Islet precursor cell (in vitro differentiated cells): ENCODE data around the gene GPATCH8.
"Not testable (repeated sequence)": the region's sequence is repeated elsewhere in the genome, so short reads cannot be mapped to it uniquely, and the experiment has no call there.

Experiments
- DNase-seq: peaks from one replicate; pipeline ENCODE4 v3.0.0-alpha.2; 2018

Gene GPATCH8

GRCh38 chr17:44369414-44370023 is 133.7 kb downstream of the GPATCH8 start:
- DNase-seq = not testable (repeated sequence)

GRCh38 chr17:44368391-44369243 is 134.6 kb downstream of the GPATCH8 start:
- DNase-seq = not testable (repeated sequence)

GRCh38 chr17:44367231-44367979 is 135.8 kb downstream of the GPATCH8 start:
- DNase-seq = no peak

GRCh38 chr17:44365051-44365450 is 138.2 kb downstream of the GPATCH8 start:
- DNase-seq = peak; percentile 35

- DNase-seq = peak; percentile 81
Observed at GRCh38 chr17:44363613-44364159, 139.5 kb downstream of the GPATCH8 start, which contains the start of gene FAM171A2. TSS of gene FAM171A2 (minus strand) at chr17:44363853. CDS start at chr17:44363714, 139 bp downstream.

GRCh38 chr17:44362949-44363612 is 140.1 kb downstream of the GPATCH8 start:
- peak; percentile 71 for DNase-seq

GRCh38 chr17:44362459-44362948 is 140.7 kb downstream of the GPATCH8 start:
- DNase-seq = no peak

GRCh38 chr17:44361292-44362260 is 141.6 kb downstream of the GPATCH8 start:
- peak; percentile 43 for DNase-seq

GRCh38 chr17:44360826-44361225 is 142.4 kb downstream of the GPATCH8 start:
- DNase-seq = no peak

GRCh38 chr17:44360144-44360533 is 143.1 kb downstream of the GPATCH8 start:
- DNase-seq = no peak

- no peak for DNase-seq
Observed at GRCh38 chr17:44359458-44360143, 143.6 kb downstream of the GPATCH8 start.

- no peak for DNase-seq
Observed at GRCh38 chr17:44359006-44359405, 144.2 kb downstream of the GPATCH8 start.

GRCh38 chr17:44358066-44358465 is 145.1 kb downstream of the GPATCH8 start:
- DNase-seq = no peak

- DNase-seq = no peak
Observed at GRCh38 chr17:44356241-44356640, 147.0 kb downstream of the GPATCH8 start.

- no peak for DNase-seq
Observed at GRCh38 chr17:44355642-44356099, 147.5 kb downstream of the GPATCH8 start.

GRCh38 chr17:44354582-44355561 is 148.3 kb downstream of the GPATCH8 start:
- peak; percentile 89 for DNase-seq

- DNase-seq = peak; percentile 79
Observed at GRCh38 chr17:44353672-44354331, 149.4 kb downstream of the GPATCH8 start.
